Mesenteric fat pad (tissue), 1 donor: ENCODE measurements around the gene CDC42BPG. TPM values are rescaled to one million over a fixed set of nuclear protein-coding genes. Genes with fewer than 3 reads are reported as not detected.
"Not testable (repeated sequence)": the region's sequence is repeated elsewhere in the genome, so short reads cannot be mapped to it uniquely, and the experiment has no call there.

ENCODE experiments used
- DNase-seq: peaks from one replicate; pipeline ENCODE4 v3.0.0-alpha.2; 2020; ENCODE audit warnings: low spot score
- total RNA-seq: library from RNA; stranded (reverse); fragmentation: NEBNext Ultra II Directional; extraction: Animal tissue kit (Norgen Biotek cat#: 25700); gene quantifications from one replicate; pipeline ENCODE4 v1.2.1, GENCODE V29; 2021
- donor health status: DM: yes; HTN: yes; CAD: no.

Gene CDC42BPG
- total RNA-seq, 1 donor from 2014 or later: 0.55 TPM

DNA sequence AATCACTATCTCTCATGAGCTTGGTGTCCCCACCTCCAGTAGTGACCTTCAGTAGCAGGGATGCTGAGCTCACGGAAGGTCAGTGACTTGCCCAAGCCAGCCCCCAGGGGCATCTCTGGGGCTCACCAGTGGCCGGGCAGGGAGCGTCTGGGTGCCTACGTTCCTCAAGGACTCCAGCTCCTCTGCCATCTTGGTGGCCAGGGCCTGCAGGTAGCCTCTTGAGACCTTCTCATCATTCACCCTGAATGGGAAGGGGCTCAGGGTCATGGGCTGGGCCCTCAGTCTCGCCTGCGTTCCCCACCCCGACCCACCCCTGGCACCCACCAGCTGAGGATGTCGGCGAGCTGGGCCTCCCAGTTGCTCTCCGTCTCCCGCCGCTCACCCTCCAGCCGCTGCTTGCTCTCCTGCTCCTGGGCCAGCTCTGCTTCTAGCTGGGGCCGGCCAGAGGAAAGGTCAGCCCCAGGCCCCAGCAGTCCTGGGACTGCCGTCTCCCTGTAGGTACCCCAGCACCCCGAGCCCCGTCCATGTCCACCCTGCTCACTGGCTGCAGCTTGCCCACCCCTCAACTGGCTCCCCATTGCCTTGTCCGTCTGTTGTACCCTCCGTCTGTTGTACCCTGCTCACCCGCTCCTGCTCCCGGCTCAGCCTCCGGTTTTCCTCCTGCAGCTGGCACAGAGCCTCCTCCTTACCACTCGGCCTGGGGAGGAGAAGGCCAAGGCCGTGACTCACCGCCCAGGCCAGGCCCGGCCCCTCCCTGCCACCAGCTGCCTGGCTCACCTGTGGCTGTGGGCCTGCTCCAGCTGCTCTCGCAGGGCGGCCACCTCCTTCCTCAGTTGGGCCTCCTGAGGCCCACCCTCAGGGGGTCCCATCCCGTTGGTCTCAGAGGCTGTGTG is 9.5 kb downstream of the CDC42BPG start:
- DNase-seq: no peak

DNA sequence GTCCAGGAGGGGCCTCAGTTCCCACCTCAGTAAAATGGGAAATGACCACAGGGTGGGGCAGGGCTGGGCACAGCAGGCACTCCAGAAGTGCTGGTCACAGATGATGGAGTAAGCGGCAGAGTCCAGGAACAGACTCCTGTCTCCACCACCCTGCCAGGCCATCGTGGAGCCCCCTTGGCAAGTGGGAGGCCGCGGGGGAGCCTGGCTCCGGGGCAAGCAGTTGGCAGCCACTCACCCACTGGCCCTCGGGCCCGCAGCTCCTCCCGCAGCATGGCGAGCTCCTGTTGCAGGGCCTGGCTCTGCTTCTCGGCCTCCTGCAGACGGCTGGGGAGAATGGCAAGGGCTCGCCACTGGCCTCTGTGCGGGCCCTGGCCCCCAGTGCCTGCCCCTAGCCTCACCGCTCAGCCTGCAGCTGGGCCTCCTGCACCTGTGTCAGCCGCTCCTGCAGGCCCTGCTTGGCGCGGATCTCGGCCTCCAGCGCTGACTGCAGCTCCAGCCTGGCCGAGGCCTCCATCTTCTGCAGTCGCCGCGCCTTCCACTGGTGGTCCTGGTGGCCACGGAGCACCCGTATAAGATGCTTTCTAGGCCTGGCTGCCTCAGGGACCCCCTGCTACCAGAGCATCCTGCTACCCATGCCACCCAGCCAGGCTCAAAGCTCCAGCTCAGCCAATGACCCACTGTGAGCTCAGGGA is 10.3 kb downstream of the CDC42BPG start:
- no peak for DNase-seq

DNA sequence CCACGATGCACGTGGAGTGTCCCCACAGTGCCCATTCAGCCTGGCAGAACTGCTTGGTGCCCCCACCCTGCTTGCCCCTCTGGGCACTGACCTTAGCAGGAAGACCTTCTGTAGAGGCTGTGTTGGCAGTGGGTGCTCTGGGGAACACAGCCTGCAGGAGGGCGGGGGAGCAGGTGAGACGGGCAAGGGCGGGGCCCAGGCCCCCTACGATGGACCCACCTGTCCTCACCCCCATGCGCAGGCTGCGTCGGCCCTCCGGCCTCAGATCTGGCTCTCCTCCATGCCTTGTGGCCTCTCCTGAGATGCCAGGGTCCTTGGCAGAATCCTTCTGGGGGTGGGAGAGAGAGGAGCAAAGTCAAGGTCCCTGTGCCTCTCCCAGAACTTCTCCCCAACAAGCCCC is 10.9 kb downstream of the CDC42BPG start:
- DNase-seq: no peak

DNA sequence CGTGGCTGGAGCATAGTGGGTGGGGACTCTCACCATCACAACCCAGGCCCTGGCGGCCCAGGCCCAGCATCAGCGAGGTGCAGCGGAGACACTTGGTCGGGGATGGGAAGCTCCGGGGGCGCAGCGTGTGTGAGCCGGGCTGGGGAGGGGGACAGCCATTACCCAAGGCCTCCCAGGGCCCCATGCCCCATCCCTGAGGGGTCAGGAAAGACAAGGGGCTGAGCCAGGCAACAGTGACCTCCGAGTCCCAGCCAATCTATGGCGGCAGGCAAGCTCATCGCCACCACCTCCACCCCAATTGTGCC is 11.3 kb downstream of the CDC42BPG start:
- DNase-seq: no peak

DNA sequence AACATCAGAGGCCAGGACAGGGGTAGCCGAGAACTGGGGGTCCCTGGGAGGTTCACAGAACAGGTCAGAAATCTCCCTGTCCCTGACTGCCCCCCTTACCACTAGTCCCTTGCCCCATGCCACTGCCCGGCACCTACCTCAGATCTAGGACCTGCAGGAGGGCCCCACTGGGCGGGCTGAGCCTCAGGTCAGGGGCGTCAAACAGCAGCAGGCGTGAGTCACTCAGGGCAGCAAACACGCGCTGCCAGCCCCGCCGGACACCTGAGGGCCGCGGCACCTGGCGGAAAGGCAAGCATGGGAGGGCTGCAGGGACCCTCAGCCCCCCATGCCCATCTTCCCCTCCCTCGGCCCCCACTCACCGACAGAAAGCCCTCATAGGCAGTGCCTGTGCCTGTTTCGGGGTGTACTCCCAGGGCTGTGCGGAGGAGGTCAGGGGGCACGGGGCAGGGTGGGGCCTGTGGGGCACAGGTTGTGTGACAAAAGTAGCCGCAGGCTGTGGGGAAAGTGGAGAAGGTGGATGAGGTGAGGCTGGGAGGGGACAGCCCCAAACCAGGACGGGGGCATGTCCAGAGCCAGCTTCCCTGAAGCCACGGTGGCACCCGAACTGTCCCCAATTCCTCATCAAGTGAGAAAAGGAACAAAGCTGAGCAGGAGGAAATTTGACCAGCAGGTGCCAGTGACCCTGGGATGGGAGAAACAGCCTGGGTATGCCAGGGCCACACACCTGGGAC is 11.8 kb downstream of the CDC42BPG start:
- DNase-seq: no peak

DNA sequence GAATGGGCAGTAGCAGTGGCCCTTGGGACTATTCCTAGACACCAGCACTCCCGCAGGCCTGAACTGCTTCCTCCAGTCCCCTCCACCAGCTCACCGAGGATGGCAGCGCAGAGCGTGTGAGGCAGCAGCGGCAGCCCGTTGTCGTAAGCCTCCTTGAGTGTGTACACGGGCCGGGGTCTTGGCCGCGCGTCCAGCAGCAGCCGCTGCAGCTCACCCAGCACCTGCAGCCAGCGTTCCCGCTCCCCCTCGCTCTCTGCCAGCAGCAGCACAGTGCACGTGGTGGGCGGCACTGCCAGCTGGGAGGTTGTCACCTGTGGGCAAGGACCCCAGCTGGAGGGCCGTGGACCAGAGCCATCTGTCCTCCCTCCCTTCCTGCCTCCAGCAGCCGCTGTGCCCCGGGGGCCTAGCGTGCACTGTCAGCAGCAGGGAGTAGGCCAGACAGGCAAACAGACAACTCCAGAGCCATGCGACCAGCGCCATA is 13.0 kb downstream of the CDC42BPG start:
- no peak for DNase-seq

DNA sequence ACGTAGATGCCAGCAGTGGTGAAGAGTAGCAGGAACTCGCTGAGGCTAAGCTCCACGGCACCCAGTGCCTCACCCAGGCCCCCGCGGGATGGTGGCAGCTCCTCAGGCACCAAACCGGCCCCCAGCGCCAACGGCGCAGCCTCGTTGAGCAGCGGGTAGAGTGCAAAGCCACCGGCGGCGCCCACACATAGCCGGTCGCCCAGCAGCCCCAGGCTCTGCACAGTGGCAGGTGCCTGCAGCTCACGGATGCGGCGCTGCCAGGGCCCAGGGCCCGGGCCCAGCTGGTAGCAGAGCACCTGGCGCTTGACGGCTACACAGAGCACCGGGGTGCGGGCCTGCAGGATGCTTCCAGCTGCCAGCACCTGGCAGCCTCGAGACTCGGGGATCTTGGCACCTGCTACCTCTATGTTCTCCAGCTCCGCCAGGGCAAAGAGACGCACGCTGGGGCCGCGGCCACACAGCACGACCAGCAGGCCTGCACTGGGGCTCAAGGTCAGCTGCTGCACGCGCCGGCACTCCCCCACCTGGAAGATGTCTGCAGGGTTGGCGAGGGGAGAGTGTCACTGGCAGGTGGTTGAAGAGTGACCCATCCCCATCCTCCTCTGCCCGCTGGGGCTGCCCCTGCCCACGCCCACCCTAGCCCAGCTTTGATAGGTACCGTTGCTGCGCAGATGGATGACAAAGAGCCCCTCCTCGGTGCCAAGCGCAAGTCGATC is 14.8 kb downstream of the CDC42BPG start:
- DNase-seq: no peak

DNA sequence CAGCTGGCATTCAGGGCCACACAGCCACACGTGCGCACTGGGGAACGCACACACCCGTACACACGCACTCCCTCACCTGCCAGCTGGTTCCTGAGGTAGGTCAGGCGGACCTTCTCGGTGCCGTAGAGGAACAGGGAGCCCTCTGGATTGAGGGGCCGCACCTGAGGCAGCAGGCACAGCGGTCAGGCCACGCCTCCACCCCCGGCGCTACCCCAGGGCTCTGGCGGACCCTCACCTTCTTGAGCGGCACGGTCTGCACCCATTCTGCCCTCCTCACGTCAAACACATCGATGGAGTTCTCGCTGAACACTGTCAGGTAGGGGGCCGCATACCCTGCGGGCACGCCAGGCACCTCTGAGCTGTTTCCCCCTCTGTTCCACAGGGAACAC is 17.0 kb downstream of the CDC42BPG start:
- no peak for DNase-seq

DNA sequence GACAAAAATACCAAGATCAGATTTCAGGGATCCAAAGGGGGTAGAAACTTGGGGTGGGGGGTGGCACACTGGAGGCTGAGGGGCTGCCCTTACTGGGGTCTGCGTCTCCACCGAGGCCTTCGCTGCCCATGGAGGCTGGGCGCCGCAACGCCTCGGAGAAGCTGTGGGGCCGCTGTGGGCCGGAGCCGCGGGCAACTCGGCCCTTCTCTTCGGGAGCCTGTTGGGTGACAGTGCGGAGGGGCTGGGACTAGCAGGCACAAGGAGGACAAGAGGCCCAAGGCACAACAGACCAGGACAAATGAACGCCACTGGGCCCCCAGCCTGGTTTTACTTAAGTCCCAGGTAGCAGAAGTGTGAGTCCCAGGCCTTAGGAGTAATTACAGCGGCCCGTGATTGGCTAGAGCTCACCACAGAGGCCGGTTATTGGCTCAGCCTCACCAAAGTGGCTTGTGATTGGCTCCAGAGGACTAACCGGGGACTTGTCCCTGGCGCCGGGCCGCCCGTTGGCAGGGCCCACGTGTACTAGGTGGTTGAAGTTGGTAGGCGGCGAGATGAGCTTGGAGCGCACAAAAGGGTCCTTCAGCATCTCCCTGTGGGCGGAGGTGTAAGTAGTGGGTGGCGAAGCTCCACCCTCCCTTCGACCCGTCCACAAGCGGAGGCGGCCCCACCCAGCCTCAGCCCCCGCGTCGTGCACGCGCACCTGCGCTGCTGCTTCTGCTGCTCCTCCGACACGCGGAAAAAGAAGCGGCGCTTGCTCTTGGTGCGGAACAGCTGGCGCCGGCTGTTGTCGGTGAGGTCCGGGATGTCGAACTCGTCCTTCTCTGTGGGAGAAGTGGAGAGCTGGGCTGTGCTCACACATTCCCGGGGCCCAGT is 17.6 kb downstream of the CDC42BPG start:
- no peak for DNase-seq

DNA sequence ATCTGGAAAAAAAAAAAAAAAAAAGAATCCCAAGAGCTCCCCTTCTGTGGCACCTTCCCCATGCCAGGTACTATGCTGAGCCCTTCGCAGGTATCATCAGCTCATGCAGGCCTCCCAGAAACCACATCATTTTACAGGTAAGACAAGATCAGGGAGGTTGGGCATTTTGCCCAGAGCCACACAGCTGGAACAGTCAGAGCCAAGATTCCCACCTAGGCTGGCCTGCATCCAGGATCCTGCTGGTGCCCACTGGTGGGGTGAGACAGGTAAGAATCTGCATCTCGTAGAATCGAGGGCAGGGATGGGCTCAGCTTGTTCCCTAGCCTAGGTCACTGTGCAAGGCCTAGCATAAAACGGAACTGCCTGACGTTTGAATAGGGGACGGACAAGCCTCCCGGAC is 18.4 kb downstream of the CDC42BPG start:
- no peak for DNase-seq

DNA sequence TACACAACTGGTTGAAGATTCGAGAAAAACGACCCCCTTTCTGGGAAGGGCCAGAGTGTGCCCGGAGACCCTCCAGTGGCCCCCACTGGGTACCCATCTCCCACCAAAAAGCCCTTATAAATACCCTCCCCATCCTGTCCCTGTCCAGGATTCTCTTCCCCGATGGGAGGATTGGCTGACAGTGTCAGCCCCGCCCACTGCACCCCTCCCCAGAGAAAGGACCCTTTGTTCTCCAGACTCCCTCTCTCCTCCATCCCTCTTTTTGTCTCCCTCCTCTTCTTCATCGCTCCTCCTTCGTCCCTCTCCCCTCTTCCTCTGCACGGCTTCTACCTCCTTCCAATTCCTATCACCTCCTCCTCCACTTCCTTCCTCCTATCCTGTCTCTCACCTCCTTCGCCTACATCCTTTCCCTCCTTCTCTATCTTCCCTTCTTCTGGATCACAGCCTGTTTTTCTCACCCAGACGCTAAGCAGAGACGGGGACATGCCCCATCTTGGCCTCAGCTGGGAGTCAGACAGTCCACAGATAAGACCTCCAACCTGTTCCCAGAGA is 20.8 kb downstream of the CDC42BPG start:
- DNase-seq: no peak

DNA sequence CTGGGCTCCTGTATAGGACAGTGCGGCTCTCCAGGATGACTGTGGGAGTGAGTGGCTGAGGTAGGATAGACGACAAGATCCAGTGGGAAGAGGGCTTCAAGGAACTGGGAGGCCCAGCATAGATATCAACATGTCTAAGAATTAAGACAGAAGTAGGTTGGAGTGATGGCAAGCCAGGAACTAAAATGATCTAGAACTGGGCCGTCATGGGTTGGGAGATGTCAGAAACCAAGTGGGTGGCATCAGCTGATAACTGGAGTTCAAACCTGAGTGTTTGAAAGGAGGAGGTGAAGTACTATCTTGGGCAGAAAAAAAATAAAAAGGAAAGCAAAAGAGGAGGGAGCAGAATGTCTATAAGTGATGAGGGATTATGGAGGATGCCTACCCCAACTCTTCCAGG is 27.0 kb downstream of the CDC42BPG start:
- DNase-seq: no peak

DNA sequence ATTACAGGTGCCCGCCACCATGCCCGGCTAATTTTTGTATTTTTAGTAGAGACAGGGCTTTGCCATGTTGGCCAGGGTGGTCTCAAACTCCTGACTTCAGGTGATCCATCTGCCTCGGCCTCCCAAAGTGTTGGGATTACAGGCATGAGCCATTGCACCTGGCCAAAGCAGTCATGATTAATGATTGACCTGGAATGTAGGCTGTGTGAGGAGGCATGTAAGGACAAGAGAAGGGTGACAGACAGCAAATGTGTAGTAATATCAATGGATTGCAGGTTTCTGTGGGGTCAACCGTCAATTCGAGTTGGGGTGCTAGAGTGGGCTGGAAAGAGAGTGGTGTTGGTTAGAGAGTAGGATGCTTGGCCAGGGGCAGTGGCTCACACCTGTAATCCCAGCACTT is 29.0 kb downstream of the CDC42BPG start:
- not testable (repeated sequence) for DNase-seq

DNA sequence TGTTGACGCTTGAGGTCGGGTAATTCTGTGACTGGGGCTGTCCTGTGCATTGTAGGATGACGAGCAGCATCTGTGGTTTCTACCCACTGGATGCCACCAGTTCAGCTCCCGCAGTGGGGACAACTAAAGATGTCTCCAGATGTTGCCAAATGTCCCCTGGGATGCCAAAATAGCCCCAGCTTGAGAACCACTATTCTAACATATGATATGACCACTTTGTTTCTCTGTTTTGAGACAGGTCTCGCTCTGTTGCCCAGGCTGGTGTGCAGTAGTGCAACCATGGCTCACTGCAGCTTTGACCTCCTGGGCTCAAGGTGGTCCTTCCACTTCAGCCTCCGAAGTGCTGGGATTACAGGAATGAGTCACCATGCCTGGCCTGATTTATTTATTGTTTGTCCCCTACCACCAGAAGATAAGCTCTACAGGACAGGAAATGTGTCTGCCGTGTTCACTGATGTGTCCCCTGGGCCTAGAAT is 29.7 kb downstream of the CDC42BPG start:
- no peak for DNase-seq

DNA sequence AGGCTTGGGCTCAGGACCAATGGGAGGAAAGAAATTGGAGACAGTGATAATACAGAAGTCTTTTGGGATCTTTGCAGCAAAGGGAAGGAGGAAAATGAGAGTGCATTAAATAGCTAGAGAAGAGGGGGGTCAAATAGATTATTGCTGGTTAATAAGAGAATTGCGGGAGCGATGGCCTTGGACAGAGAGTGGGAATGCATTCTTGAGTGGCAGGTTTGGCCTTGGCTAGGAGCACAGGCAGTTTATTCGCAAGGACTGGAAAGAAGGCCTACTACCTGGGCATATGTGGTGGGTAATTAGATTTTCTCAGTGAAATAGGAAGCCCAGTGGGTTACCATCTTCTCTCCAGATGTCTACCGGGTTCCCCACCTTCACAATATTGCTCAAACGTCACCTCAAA is 30.6 kb downstream of the CDC42BPG start:
- DNase-seq: no peak

DNA sequence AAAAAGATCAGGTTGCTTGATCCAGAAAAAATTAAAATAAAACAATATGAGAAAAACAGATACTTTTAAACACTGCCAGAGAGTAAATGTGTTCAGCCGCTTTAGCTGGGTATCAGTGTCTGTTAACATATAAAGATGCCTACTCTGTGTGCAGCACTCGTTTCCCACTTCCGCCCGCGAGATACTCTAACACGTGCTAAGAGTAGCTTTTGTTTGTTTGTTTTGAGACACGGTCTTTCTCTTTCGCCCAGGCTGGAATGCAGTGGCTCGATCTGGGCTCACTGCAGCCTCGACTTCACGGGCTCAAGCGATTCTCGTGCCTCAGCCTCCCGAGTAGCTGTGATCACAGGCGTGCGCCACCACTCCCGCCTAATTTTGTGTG is 33.6 kb downstream of the CDC42BPG start:
- no peak for DNase-seq

DNA sequence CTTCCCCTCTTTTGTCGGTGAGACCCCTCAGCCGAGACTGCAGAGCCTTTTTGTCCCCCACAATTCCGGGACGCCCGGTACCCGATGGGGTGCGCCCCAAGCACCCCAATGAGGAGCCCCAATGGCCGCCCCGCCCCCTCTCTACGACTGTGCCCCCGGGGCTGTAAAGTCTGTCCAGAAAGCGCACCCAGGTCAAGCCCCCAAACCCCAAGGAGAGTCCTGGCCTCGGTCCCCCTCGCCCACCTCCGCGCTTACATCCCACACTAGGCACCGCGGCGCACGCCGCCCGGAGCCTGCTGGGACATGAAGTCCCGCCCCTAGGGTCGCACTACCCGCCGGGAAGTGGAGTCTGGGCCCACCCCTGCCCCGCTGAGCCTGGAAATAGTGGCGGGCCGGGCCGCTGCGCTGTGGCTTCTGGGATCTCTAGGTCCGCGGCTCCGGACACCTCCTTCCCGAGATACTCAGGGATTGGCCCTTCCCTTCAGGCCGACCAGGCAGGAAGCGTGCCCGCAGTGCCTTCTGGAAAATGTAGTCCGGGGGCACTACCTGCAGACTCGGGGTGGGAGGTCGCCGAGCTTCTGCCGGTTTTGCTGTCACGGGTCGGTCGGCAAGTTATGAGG is 34.1 kb downstream of the CDC42BPG start, which contains the start of gene MEN1:
MEN1 (minus strand) TSS at position 281 of the 620 bp plus-strand sequence. CDS start 442 bp downstream, outside the sequence.
- peak; percentile 98 for DNase-seq

DNA sequence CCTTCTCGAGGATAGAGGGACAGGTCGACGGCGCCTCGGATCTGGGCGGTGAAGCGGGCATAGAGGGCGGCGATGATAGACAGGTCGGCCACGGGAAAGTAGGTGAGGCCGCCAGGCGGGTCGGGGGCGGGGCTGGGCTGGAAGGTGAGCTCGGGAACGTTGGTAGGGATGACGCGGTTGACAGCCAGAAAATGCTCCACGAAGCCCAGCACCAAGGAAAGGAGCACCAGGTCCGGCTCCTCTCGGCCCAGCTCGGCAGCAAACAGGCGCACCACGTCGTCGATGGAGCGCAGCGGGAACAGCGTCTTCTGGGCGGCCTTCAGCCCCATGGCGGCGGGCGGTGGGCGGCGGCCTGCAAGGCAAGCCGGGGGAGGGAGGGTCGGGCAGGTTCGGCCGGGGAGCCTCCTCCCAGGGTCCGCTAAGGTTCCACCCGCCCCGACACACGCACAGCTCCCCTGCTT is 34.6 kb downstream of the CDC42BPG start:
- DNase-seq: no peak

DNA sequence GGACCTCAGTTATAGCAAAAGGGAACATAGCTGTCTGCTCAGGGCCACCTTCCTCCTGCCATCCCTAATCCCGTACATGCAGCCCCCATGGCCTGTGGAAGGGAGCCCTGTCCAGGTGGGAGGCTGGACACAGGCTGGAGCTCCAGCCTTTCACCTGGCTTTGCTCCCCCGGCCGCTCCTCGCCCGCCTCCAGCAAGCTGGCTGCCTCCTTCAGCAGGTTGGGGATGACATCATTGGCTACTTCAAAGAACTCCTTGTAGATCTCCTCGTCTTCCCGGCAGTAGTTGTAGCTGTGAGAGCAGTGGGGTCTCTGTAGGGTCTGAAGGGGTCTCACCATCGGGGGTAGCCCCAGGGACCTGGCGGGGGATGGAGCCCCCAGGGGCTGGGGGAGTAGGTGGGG is 39.0 kb downstream of the CDC42BPG start:
- no peak for DNase-seq
